Left lung (tissue), 10 donors: ENCODE measurements around the gene WDR59. TPM values are rescaled to one million over a fixed set of nuclear protein-coding genes. Genes with fewer than 3 reads are reported as not detected.

ENCODE experiments used
- ATAC-seq: fragments of 200-7000 bp; cut with Tn5 transposase; one replicate; pipeline ENCODE4 v1.9.1; 2020; ENCODE audit warnings: moderate library complexity
- DNase-seq, 4 donors: peaks; one replicate each; pipeline ENCODE4 v3.0.0-alpha.2; 2013 to 2020
- H3K27ac ChIP-seq, 2 donors: fragments of 200-600 bp; sonication (generic) in 1 of 2; one replicate each; pipeline versions ENCODE4 v1.5.0 to v1.8.0; 2020 to 2021
- H3K27me3 ChIP-seq, 2 donors: fragments of 200-600 bp; sonication (generic) in 1 of 2; one replicate each; pipeline versions ENCODE4 v1.5.0 to v1.8.0; 2020 to 2021
- H3K36me3 ChIP-seq, 2 donors: fragments of 200-600 bp; sonication (generic) in 1 of 2; one replicate each; pipeline versions ENCODE4 v1.5.0 to v1.8.0; 2020 to 2021
- H3K4me1 ChIP-seq, 2 donors: fragments of 200-600 bp; one replicate each; pipeline ENCODE4 v1.8.0; 2021
- H3K4me3 ChIP-seq, 2 donors: fragments of 200-600 bp; sonication (generic) in 1 of 2; one replicate each; pipeline versions ENCODE4 v1.5.0 to v1.8.0; 2020 to 2021; ENCODE audit warnings: mild to moderate bottlenecking in 1 of 2
- H3K9me3 ChIP-seq, 2 donors: fragments of 200-600 bp; sonication (generic) in 1 of 2; one replicate each; pipeline versions ENCODE4 v1.5.0 to v1.8.0; 2020 to 2021
- intact Hi-C, 2 donors: fragments of 100-400 bp; cut with DNase I; formaldehyde crosslinking; loops; one replicate each; pipeline versions ENCODE4 v1.11.2 to v1.14.2; 2022
- polyA plus RNA-seq, 6 donors: library from polyadenylated mRNA; unstranded; fragments of 120-200 nt; gene quantifications; one replicate each; pipeline ENCODE4 v1.2.1, GENCODE V29; 2013; ENCODE audit not compliant: insufficient read length in 6 of 6
- total RNA-seq, 2 donors: library from RNA; stranded (reverse); fragmentation: NEBNext Ultra II Directional; extraction: Animal tissue kit (Norgen Biotek cat#: 25700); gene quantifications; one replicate each; pipeline ENCODE4 v1.2.1, GENCODE V29; 2021
- TF ChIP-seq, protein P1 (sequence below), 2 donors: fragments of 200-600 bp; sonication (generic) in 1 of 2; IDR thresholded peaks; one replicate each; pipeline versions ENCODE4 v1.5.0 to v1.8.0; 2021; ENCODE audit warnings: antibody characterized with exemption in 2 of 2
- donor health status: DM: no; HTN: yes; CAD: no.
- donor health status: DM: no; HTN: no; CAD: no.

The WDR59 gene
- total and polyA plus RNA-seq, 8 donors = 46.9 to 113 (median 97.6) TPM

DNA sequence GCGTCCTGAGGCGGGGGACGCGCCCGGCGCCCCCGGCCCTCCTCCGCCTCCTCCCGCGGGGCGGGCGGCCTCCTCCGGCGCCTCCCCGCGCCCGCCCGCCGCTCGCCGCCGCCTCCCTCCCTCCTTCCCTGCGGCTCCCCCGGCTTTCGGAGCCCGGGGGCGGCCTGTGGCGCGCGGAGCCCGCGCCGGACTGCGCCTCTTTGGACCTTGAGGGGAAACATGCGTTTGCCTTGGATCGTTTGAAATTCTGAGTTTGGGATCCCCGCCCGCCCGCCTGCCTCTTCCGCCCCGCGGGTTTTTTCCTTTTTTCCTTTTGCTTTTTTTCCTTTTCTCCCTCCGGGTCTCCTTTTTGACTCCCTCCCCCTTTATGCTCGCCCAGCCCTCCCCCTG lies 14.3 kb upstream of the WDR59 start:
- TF ChIP-seq, protein P1, sequence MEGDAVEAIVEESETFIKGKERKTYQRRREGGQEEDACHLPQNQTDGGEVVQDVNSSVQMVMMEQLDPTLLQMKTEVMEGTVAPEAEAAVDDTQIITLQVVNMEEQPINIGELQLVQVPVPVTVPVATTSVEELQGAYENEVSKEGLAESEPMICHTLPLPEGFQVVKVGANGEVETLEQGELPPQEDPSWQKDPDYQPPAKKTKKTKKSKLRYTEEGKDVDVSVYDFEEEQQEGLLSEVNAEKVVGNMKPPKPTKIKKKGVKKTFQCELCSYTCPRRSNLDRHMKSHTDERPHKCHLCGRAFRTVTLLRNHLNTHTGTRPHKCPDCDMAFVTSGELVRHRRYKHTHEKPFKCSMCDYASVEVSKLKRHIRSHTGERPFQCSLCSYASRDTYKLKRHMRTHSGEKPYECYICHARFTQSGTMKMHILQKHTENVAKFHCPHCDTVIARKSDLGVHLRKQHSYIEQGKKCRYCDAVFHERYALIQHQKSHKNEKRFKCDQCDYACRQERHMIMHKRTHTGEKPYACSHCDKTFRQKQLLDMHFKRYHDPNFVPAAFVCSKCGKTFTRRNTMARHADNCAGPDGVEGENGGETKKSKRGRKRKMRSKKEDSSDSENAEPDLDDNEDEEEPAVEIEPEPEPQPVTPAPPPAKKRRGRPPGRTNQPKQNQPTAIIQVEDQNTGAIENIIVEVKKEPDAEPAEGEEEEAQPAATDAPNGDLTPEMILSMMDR (IDR thresholded peaks at IDR 0.05) = no peak
- DNase-seq (peak in 2 of 4 donors; percentile 41 to 86), ATAC-seq (peak; percentile 24)
- peak overlapping the region; percentile 71 to 92 for H3K4me3 ChIP-seq
- H3K36me3 ChIP-seq = no peaks in the 10 kb centered on the region
- peaks cover 3 to 46% of the 10 kb centered on the region in 2 donors for H3K4me1 ChIP-seq
- H3K9me3 ChIP-seq = no peaks in the 10 kb centered on the region
- intact Hi-C loops = no loop called here
- H3K27me3 ChIP-seq = peaks cover 0 to 15% of the 10 kb centered on the region in 2 donors
- peak overlapping the region; percentile 78 to 79 for H3K27ac ChIP-seq

DNA sequence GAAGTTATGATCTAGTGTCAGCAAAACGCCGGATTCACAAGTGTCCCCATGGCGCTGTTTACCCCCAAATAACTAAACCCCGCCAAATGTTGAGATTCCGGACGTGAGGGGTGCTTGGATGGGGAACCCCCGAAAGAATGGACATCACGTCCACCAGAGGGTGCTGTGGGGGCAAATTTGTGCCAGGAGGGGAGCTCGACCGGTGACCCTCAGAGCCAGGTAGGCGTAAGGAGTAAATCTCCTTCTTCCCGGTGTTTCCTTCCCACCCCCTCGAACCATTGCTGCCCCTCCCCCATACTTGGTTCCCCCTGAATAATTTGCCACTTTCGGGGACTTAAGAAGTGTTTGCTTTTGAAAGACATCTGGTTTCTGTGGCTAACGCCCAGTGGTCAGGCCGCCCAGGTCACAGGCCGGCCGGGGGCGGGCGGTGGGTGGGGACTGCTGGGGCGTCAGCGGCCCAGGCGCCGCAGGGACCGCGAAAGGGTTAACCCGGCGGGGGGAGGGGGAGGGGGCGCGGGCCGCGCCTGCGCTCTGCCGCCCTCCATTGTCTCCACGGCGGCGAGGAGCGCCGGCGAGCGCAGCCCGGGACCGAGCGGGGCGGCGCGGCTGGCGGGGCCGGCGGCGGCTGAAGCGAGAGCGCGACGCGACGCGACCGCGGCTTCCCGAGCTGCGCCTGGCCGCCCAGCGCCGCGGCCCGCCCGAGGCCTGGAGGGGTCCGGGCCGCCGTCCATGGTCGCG lies 13.7 kb upstream of the WDR59 start, which contains the start of gene ZNRF1:
Gene ZNRF1 (plus strand): TSS at position 544 of the 738 bp plus-strand sequence. CDS start 648 bp downstream, outside the sequence.
- intact Hi-C loops = no loop called here
- Histone ChIP-seq H3K27ac (peak within 1 kb of the TSS; percentile 78 to 79), H3K4me1 (peaks cover 3 to 46% of the 10 kb centered on the region in 2 donors), H3K36me3 (no peaks in the 10 kb centered on the region), H3K4me3 (peak within 1 kb of the TSS; percentile 71 to 92), H3K27me3 (peaks cover 0 to 15% of the 10 kb centered on the region in 2 donors), H3K9me3 (no peaks in the 10 kb centered on the region)
- DNase-seq = peak; percentile 82 to 94 (median 88)
- ATAC-seq = peak; percentile 90
- TF ChIP-seq, protein P1 (IDR thresholded peaks at IDR 0.05) = peak; percentile 70 to 76

DNA sequence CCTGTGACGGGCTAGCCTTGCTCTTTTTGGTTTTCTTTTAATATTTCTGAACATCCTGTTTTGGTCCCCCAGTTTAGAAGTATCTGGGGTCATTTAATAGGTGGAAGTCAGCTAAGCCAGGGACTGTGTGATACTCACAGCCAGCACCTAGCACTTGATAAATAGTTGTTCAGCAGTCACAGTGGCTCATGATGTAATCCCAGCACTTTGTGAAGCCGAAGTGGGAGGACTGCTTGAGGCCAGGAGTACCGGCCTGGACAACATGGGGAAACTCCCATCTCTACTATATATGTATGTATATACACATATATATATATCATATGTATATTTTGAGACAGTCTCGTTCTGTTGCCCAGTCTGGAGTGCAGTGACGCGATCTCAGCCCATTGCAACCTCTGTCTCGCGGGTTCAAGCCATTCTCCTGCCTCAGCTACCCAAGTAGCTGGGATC lies 12.1 kb upstream of the WDR59 start:
- Histone ChIP-seq H3K9me3 (no peaks in the 10 kb centered on the region), H3K4me3 (no peak overlapping the region), H3K4me1 (peaks cover 2 to 34% of the 10 kb centered on the region in 2 donors), H3K36me3 (no peaks in the 10 kb centered on the region), H3K27ac (no peak overlapping the region), H3K27me3 (peaks cover 0 to 15% of the 10 kb centered on the region in 2 donors)
- ATAC-seq (peak; percentile 25), DNase-seq (peak in 1 of 4 donors; percentile 34)
- TF ChIP-seq, protein P1 (IDR thresholded peaks at IDR 0.05) = no peak
- intact Hi-C loops = no loop called here

DNA sequence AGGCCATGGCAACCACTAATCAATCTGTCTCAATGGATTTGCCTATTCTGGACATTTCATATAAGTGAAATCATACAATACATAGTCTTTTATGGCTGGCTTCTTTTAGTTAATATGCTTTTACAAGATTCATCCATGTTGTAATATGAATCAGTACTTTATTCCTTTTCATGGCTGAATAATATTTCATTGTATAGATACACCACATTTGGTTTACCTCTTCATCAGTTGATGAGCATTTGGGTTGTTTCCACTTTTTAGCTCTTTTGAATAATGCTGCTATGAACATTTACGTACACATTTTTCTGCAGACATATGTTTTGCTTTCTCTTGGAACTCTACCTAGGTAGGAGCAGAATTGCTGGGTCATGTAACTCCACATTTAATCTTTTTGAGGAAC lies 11.1 kb upstream of the WDR59 start:
- DNase-seq (no peak), ATAC-seq (no peak)
- TF ChIP-seq, protein P1 (IDR thresholded peaks at IDR 0.05) = no peak
- Histone ChIP-seq H3K36me3 (no peaks in the 10 kb centered on the region), H3K27me3 (peaks cover 0 to 15% of the 10 kb centered on the region in 2 donors), H3K9me3 (no peaks in the 10 kb centered on the region), H3K27ac (no peak overlapping the region), H3K4me3 (no peak overlapping the region), H3K4me1 (peaks cover 0 to 23% of the 10 kb centered on the region in 2 donors)
- intact Hi-C loops = no loop called here

DNA sequence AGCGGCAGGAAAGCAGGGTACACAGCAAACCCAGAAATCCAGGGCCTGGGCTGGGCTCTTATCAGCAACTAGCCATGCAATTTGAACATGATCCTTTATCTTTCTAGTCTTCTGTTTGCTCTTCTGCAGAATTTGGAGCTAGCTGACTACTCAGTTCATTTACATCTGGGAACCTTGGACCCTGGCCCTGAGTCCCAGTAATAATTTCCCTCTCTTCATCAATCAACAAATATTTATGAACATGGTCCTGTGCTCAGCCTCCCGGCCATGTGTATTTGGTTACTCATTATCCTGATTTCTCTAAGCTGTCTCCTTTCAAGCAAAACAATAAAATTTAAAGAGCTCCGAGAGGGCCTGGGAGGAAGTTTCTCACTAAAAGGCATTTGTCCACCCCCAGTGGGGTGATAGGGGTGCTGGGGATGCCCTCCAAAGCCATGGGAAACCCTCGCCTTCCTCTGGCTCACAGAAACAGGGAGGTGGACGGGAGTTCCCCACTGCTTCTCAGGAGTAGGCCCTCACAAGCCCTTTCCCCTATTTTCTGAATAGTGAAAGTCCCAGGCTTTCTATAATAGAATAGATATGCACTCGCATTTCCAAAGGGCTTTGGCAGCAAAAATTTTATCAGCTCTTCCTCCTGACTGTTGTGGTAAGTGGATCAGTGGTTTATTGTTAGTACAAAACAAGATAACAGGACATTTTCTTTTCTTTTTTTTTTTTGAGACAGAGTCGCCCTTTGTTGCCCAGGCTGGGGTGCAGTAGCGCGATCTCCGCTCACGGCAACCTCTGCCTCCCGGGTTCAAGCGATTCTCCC lies 6.9 kb upstream of the WDR59 start:
- ATAC-seq (no peak), DNase-seq (peak in 3 of 4 donors; percentile 13 to 56 (median 33))
- Histone ChIP-seq H3K4me3 (no peak overlapping the region), H3K27me3 (no peaks in the 10 kb centered on the region), H3K36me3 (no peaks in the 10 kb centered on the region), H3K4me1 (no peaks in the 10 kb centered on the region), H3K27ac (no peak overlapping the region), H3K9me3 (no peaks in the 10 kb centered on the region)
- TF ChIP-seq, protein P1 (IDR thresholded peaks at IDR 0.05) = no peak
- intact Hi-C loops = no loop called here
